Measurements from ENCODE around the gene CLDN14.

CLDN14 gene

DNA sequence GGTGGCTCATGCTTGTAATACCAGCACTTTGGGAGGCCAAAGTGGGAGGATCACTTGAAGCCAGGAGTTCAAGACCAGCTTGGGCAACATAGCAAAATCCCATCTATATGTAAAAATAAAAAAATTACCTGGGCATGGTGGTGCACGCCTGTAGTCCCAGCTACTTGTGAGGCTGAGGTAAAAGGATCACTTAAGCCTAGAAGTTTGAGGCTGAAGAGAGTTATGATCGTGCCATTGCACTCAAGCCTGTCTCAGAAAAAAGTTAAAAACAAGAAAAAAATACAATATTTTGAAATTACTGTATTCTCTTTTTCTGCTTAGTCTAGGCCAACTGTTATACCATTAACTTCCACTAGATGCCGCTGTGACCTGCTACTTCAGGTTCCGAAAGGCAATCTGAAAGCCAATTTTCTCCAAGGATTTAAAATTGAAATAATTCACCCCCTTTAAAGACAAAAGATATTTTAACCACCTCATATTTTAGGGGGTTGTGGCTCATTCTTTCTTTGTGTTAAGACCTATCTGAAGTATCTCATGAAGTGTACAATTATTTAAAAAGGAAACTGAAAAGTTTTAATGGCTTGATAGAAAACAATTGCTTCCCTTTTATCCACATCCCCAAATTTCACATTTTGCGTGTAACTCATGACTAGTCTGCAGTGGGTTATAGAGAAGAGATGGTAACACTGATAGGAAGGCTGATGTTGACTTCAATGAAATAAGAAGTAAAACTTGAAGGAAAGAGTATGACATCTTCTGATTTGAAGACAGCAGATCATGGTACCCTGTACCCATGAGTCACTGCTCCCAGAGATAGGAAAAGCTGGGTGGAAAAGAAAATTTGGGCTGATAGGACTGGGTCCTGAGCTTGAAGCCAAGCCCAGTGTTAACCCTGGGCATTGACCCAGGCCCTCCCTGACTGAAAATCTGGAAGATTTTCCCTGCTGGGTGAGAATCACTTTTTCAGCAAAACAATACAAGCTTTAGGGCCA lies 24.4 kb upstream of the CLDN14 start:
- DNase-seq (ENCODE audit: low read depth): peak; percentile 9

DNA sequence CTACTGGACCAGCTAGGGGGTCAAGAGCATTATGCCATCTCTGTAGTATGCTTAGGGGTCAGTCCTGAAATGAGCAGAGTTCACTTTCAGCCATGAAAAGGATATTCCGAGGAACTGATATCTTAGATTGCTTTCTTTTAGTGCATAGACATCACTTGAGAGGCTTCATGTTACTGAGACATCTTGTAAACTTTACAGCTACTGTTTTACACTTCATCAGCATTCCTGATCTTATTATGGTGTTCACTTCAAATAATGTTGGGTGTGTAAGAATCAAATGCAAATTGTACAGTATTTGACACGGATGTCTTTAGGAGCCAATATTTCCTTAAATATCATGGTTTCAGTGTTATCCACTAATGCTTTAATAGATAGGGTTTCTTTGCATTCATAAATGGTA lies 22.4 kb upstream of the CLDN14 start:
- H3K4me3 ChIP-seq (ENCODE audit: low read depth, low read length): no peak overlapping the region
- DNase-seq (ENCODE audit: low read depth): no peak

More for the DNA sequence above, 24.4 kb upstream of the CLDN14 start:
- H3K4me3 ChIP-seq (ENCODE audit: low read depth, low read length): no peak overlapping the region

DNA sequence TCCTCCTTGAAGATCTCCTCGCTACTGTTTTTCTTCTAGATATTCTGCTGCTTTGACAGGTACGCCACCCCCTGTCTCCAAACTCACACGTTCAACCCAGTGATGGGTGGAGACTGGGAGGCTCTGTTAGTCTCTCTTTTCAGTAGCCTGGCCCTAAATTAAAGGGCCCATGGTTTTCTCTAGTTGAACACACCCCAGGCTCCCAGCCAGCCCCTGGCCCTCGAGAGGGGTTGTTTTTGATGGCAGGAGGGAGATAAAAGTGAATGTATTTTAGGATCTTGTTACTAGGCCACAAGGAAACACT lies 21.6 kb upstream of the CLDN14 start:
- DNase-seq (ENCODE audit: low read depth): no peak
- H3K4me3 ChIP-seq (ENCODE audit: low read depth, low read length): no peak overlapping the region

DNA sequence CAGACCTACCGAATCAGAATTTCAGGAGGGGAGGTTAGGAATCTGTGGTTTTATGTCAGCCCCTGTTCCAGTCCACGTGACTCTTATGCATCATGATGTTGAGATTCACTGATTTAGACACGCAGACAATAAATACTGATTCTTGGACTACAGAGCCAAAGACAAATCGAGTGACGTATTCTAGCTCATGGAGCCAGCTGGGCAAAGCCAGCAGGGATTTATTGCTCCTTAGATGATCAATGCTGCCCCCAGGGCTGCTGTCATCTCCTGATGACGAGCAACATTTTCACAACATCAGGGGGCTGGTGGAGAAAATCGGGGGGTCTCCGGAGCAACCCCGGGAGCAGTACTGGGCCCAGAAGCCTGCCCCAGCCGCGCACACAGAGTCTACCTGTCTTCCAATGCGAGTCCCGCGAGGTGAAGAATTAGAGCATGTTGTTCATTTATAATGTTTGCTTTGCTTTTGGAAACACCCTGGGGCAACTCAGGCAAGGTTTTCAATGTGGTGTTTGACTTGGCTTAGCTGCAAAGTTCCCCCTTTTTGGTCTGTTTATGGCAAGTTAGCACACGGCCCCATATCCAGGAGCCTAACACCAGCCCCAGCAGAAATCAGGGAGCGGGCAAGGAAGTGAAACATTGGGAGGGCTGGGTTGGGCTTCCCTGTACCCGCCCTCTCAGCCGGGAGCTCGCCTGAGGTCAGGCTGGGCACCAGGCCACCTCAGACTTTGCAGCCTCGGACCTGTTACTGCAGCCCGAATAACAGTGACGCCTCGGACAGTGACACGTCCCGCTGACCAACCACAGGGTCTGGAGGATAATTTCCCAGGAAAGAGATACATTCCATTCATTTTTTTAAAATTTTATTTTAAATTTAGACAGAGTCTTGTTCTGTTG lies 19.9 kb upstream of the CLDN14 start:
- DNase-seq (ENCODE audit: low read depth): no peak
- no peak overlapping the region for H3K4me3 ChIP-seq (ENCODE audit: low read depth, low read length)

DNA sequence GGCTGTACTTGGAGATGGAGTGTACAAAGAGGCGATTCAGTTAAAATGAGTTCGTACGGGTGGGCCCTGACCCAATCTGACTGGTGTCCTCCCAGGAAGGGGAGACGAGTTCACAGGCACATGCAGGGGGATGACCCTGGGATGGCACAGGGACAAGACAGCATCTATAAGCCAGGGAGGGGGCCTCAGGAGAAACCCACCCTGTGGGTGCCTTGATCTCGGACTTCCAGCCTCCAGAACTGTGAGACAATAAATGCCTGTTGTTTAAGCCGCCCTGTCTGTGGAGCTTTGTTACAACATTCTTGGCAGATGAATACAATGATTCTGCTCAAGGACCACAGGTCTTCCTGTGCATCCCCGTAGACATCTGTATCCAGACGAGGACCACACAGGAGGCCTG lies 14.6 kb upstream of the CLDN14 start:
- no peak for DNase-seq (ENCODE audit: low read depth)
- no peak overlapping the region for H3K4me3 ChIP-seq (ENCODE audit: low read depth, low read length)

DNA sequence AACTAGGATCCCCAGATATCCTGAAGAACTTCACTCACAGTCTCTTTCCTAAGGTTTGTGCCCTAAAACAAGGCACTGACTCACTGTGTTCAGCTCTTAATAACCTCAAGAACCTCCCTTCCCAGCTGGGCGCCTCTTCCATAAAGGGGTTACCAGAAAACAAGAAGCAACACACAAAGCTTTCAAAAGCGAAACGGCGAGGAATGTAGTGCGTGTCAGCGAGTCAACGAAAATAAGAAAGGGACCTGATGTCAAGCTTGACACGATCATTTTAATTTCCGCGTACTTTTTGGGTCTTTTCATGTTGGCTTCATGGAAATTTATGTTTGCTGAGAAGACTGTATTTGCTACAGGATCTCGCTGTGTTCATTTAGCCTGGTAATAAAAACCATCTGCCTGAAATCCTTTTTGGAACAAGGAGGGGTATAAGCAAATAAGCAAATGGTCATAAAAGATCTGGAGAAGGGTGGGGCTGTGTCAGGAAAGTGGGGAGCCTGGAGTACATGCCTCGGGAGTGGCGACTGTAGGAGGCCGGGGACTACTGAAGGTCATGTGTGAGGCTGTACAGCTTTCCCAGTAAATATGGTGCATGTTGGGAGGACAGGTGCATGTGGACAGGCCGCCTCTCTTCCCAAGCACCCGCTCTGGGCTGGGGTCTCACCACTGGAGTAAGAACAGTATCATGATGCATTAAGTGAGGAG lies 11.4 kb upstream of the CLDN14 start:
- DNase-seq (ENCODE audit: low read depth): peak; percentile 6

DNA sequence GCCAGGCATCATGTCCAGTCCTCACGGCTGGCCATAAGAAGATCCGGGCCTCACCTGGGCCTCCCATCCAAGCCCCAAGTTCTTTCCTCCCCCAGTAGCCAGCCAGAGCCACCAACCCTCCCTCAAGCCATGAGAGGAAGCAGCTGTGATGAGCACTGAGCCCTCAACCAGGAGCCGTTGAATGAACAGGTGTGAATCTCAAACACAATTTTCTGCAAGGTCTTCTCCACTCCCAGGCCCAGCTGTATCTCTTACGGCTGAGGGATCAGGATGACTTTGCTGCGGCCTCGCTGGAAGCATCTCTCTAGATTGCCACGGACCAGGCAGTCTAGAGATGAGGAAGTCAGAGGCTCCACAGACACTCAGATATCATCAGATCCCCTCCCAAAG lies 9.8 kb upstream of the CLDN14 start:
- DNase-seq (ENCODE audit: low read depth): no peak
- no peak overlapping the region for H3K4me3 ChIP-seq (ENCODE audit: low read depth, low read length)

More for the DNA sequence above, 11.4 kb upstream of the CLDN14 start:
- no peak overlapping the region for H3K4me3 ChIP-seq (ENCODE audit: low read depth, low read length)

DNA sequence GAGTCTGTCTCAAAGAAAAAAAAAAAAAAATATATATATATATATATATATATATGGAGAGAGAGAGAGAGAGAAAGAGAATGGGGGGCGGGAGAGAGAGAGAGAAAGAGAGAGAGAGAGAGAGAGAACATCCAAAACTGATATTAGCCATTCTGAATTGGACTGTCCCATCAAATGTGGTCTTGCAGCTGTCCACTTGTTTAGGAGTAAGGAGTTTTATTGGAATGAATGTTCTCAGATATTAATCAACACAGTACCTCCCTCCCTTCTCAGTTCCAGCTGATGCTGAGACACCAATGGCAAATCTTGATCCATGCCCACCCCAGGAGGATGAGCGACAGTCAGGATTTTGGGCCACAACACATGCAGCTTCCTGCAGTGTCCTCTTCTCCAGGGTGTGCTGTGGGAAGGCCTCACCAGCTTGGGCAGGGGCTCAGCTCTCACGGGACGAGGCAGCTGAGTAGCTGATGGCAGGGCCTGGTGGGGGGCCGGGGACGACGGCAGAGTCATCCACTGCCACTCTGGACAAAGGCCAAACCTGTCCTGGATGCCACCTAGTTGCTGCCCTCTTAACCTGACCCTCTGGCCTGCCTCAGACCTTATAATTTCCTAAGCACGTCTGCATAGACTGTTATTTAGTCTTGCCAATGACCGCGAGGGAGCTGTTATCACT lies 9.3 kb upstream of the CLDN14 start:
- no peak overlapping the region for H3K4me3 ChIP-seq (ENCODE audit: low read depth, low read length)
- no peak for DNase-seq (ENCODE audit: low read depth)

DNA sequence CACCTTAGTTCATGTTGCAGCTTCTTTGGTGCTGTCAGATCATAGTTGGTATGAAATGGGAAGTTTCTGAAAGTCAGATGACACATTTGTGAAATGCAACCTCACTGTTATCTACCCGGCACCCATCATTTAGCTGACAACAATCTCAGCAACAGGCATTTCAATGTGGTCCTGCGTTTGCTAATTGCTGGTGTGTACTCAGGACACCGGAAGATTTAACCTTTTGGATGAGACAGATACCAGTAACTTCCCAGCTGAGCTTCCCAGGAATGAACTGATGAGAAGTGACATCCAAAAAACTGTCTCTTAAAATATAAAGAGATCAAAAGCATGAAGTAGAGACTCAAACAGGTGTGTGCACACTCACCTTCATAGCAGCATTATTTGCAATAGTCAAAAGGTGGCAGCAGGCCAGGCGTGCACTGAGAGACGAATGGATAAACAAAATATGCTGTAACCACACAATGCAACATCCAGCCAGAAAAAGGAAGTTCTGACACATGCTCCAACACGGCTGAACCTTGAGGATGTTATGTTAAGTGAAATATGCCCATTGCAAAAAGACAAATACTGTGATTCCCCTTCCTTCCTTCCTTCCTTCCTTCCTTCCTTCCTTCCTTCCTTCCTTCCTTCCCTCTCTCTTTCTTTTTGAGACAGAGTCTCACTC lies 7.9 kb upstream of the CLDN14 start:
- no peak overlapping the region for H3K4me3 ChIP-seq (ENCODE audit: low read depth, low read length)
- DNase-seq (ENCODE audit: low read depth): no peak

DNA sequence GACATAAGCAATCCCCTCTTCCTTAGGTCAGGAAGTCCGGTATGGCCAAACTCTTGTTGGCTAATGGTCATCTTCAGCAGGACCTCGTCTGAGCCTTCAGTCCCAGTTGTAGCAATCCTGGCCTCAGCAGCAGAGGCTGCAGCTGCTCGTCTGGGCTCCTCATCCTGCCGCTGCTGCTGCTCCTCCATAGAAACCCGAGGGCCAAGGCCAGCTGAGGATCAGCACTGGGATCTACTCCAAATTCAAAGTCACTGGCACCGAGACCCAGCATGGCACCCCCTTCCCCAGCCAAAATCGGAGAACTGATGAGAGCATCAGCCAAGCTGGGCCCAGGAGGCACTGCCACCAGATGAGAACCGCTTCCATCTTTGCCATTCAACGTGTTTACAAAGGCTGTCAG lies 6.3 kb upstream of the CLDN14 start:
- no peak overlapping the region for H3K4me3 ChIP-seq (ENCODE audit: low read depth, low read length)

DNA sequence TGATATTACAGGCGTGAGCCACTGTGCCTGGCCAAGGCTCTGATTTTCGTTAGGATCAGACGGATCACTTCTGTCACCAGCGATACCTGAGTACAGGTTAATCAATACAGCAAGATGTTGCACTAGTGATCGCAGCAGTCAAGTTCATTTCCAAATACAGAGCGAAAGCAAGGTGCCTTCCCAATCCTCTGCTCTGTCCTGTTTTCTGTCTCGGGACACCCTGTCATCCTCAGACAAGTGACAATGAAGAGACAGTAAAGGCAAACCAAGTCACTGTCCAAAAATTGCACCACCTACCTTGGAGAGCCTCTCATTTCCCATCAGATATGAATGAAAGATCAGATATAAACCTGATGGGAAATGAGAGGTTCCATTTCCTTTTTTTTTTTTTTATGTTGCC lies 5.6 kb upstream of the CLDN14 start:
- DNase-seq (ENCODE audit: low read depth): no peak
- no peak overlapping the region for H3K4me3 ChIP-seq (ENCODE audit: low read depth, low read length)

More for the DNA sequence above, 6.3 kb upstream of the CLDN14 start:
- no peak for DNase-seq (ENCODE audit: low read depth)

DNA sequence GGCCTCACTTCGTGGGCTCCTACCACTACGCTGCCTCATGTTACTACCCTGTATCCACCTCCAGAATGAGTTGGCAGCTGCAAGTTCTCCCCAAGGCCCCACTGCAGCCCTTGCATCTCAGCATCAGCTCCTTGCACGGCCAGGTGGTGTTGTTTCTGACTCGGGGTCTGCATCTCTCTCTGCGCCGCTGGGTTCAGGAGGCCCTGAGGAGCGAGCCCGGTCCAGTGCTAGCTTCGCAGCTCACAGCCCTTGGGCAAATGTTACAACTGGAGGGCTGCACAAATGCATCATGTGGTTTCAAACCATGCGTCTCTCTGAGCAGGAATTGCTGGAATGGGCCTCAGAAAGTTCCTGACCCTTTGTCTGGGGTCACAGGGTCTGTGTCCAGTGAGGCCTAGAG lies 3.2 kb upstream of the CLDN14 start:
- DNase-seq (ENCODE audit: low read depth): no peak
- no peak overlapping the region for H3K4me3 ChIP-seq (ENCODE audit: low read depth, low read length)

DNA sequence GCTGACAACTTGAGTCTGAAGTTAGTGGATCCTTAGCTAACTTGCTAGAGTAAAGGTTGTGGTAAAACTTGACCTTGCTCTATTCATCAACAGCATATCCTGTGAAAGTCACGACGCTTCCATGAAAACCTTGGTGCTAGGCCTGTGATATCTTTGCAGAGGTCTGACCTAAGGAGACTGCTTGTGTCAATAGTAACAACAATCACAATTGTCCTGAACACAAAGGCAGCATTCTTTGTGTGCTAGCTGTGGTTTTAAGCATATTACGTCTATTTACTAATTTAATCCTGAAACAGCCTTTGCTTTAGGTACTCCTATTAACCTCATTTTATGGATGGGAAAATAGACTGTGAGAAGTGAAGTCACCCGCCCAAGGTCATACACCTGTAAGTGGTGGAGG lies 2.8 kb upstream of the CLDN14 start:
- no peak overlapping the region for H3K4me3 ChIP-seq (ENCODE audit: low read depth, low read length)
- DNase-seq (ENCODE audit: low read depth): no peak

DNA sequence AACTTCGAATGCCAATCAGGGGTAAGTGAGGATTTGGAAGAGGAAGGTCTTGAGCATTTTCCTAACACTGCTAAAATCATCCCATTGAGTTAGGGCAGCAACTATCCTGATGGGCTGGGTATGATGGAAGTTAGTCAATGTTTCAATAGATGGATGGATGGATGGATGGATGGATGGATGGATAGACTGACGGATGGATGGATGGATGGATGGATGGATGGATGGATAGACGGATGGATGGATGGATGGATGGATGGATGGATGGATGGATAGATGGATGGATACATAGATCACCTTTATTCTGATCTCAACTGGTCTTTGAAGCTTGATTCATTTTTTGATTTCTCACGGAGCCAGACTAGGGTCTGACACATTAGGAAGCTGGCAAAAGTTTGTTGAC lies 2.3 kb upstream of the CLDN14 start:
- DNase-seq (ENCODE audit: low read depth): no peak
- H3K4me3 ChIP-seq (ENCODE audit: low read depth, low read length): no peak overlapping the region

DNA sequence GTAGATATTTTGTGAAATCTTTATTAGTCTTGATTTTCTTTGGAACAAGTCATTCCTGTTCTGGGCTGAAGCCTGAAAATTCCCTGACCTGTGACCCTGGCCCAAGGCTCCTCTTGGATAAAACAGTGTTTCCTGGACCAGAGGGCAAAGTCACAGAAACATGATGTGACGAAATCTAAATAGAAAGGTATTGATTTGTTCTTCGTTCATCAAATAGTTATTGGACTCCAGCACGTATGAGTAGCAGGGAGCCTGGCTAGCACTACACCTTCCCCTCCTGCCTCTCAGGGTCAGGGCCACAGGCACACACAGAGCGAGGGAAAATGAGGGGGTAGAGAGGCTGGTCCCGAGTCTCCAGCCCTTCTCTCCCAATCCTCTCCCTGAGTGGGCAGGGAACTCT lies 1.7 kb upstream of the CLDN14 start:
- H3K4me3 ChIP-seq (ENCODE audit: low read depth, low read length): no peak overlapping the region
- no peak for DNase-seq (ENCODE audit: low read depth)

DNA sequence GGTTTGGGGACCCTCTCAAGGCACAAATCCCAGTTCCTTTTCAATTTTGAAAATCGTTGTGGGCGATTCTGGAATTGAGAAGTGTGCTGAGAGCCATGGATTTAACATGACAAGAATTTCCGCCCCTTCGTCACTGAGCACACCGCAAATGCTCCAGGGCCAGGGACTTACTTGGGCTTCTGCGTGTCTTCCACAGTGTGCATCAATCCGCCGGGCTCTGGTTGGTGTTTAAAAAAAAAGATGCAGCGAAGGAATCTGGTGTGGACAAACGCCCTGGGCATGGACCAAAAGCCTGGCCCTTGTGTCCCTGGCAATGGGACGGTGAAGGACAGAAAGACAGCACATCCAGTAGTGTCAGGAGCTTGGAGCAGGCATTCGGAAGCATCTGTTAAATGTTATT lies 696 bp upstream of the CLDN14 start:
- DNase-seq (ENCODE audit: low read depth): no peak
- no peak overlapping the region for H3K4me3 ChIP-seq (ENCODE audit: low read depth, low read length)

DNA sequence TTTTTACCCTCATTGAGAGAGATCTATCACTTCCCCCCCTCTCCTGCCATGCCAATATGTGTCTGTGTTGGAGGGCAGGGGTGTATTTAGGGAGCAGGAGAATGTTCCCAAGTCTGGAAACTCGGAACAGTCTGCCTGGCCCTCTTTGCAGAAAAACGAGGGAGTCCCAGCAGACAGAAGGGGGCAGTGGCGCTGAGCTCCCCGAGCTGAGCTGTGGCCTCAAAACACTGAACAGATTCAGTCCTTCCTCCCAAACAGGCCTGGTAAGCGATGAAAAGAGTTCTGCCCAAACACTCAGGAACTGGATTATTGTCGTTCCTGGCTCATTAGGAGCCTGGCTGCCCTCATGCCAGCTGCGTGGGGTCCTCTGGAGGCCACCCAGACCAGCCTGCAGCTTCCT lies 981 bp downstream of the CLDN14 start:
- DNase-seq (ENCODE audit: low read depth): no peak
- H3K4me3 ChIP-seq (ENCODE audit: low read depth, low read length): no peak overlapping the region

DNA sequence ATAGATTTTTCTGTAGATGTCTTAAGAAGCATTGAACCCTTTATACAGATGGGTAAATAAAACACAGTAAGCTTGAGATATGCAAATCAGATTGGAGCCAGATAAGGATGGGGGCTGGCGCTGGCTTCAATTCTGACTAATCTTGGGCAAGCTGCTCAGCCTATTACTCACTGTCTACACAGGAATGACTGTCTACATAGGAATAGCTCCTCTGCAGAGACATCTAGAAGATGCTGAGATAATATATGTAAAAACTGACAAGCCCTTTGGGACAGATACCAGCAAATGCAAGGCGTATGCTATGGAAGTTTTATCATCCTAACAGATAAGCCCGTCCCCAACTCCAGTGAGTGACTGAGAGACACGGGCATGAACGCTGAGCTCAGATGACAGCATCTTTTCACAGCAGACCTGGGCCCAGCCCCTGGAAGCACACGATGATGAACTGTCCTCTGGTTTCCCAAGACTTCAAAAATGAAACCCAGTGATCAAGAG lies 1.7 kb downstream of the CLDN14 start:
- peak; percentile 52 for DNase-seq (ENCODE audit: low read depth)
- H3K4me3 ChIP-seq (ENCODE audit: low read depth, low read length): no peak overlapping the region

DNA sequence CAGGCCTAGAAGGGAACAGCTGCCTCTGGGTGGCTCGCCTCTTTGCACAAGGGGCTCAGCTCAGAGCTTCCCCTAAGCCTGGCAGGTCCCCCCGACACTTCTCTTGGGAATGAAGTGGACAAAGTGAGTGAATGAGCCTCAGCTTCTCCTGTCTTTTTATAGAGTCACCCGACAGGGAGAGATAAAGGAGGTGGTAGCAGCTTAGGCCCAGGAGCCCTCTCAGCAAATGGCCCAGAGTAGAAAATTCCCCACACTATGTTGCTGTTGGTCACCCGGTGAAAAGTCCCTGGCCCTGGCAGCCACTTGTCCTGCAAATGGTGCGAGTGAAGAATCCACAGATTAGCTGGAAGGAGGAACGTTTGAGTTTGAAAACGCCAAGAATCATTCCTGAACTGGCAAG lies 2.4 kb downstream of the CLDN14 start:
- no peak for DNase-seq (ENCODE audit: low read depth)
- no peak overlapping the region for H3K4me3 ChIP-seq (ENCODE audit: low read depth, low read length)

Data from skeletal muscle cell (primary cell).